ENCODE data around the gene CPT2.
A peak's percentile ranks its signal among the peaks of the same experiment; 100 is the strongest.
"Not testable (repeated sequence)": the region's sequence is repeated elsewhere in the genome, so short reads cannot be mapped to it uniquely, and the experiment has no call there.

The CPT2 gene

GRCh38 chr1:53198241-53198651 is 1.6 kb downstream of the CPT2 start:
- Histone ChIP-seq H3K9me3 (no peaks in the 10 kb centered on the region), H3K27ac (peak overlapping the region; percentile 97), H3K36me3 (peaks cover 28% of the 10 kb centered on the region), H3K4me1 (ENCODE audit: control insufficient read depth in 1 of 2, insufficient read depth in 1 of 2, low read depth in 1 of 2, low read length in 1 of 2) (peaks cover 21% of the 10 kb centered on the region in 2 experiments), H3K27me3 (no peaks in the 10 kb centered on the region), H3K4me3 (ENCODE audit: low read depth in 1 of 2, low read length in 1 of 2) (no peak overlapping the region)
- TF ChIP-seq CTCF (IDR thresholded peaks at IDR 0.05), result no peak

DNA sequence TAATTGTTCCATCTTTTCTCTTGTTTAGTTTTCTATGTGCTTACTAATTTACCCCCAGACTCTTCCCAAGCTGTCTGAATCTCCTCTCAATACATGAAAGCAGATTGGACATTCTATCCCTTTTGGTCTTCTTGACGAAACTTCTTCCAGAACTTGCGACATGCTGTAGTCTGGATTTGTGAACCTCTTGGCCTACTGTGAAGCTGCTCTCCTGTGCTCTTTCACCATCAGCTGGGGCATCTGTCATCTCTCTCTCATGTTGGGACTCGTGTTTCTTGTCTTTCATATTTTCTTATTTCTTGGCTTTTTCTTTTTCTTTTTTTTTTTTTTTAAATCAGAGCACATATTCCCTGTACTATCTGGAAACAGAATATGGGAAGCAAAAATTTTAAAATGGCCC is 6.8 kb downstream of the CPT2 start:
- no peak overlapping the region for H3K4me3 ChIP-seq (ENCODE audit: low read depth in 1 of 2, low read length in 1 of 2)
- H3K27me3 ChIP-seq, result no peaks in the 10 kb centered on the region
- H3K4me1 ChIP-seq (ENCODE audit: control insufficient read depth in 1 of 2, insufficient read depth in 1 of 2, low read depth in 1 of 2, low read length in 1 of 2), result peaks cover 0 to under 1% of the 10 kb centered on the region in 2 experiments
- H3K36me3 ChIP-seq, result peaks cover 61% of the 10 kb centered on the region
- H3K27ac ChIP-seq, result no peak overlapping the region
- H3K9me3 ChIP-seq, result no peaks in the 10 kb centered on the region
- no peak for TF ChIP-seq CTCF (IDR thresholded peaks at IDR 0.05)

GRCh38 chr1:53205496-53205895 is 8.9 kb downstream of the CPT2 start:
- H3K27ac ChIP-seq; H3K4me3 ChIP-seq (ENCODE audit: low read depth in 1 of 2, low read length in 1 of 2); H3K9me3 ChIP-seq; H3K4me1 ChIP-seq (ENCODE audit: control insufficient read depth in 1 of 2, insufficient read depth in 1 of 2, low read depth in 1 of 2, low read length in 1 of 2); H3K27me3 ChIP-seq: not testable (repeated sequence)
- H3K36me3 ChIP-seq, result peaks cover 81% of the 10 kb centered on the region

DNA sequence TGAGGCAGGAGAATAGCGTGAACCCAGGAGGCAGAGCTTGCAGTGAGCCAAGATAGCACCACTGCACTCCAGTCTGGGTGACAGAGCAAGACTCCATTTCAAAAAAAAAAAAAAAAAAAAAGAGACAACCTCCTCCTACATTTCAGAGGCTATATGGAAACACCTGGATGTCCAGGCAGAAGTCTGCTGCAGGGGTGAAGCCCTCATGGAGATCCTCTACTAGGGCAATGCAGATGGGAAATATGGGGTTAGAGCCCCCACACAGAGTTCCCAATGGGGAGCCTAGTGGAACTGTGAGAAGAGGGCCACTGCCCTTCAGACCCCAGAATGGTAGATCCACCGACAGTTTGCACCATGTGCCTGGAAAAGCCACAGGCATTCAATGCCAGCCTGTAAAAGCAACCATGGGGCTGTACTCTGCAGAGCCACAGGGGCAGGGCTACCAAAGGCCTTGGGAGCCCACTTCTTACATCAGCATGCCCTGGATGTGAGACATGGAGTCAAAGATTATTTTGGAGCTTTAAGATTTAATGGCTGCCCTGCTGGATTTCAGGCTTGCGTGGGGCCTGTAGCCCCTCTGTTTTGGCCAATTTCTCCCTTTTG is 9.6 kb downstream of the CPT2 start:
- H3K27ac ChIP-seq; H3K27me3 ChIP-seq; H3K4me3 ChIP-seq (ENCODE audit: low read depth in 1 of 2, low read length in 1 of 2); H3K9me3 ChIP-seq; H3K4me1 ChIP-seq (ENCODE audit: control insufficient read depth in 1 of 2, insufficient read depth in 1 of 2, low read depth in 1 of 2, low read length in 1 of 2): not testable (repeated sequence)
- peaks cover 81% of the 10 kb centered on the region for H3K36me3 ChIP-seq

- TF ChIP-seq CTCF (IDR thresholded peaks at IDR 0.05), result no peak
- H3K36me3 ChIP-seq, result peaks cover 76% of the 10 kb centered on the region
- H3K4me3 ChIP-seq (ENCODE audit: low read depth in 1 of 2, low read length in 1 of 2), result no peak overlapping the region
- no peaks in the 10 kb centered on the region for H3K9me3 ChIP-seq
- H3K27me3 ChIP-seq, result no peaks in the 10 kb centered on the region
- no peaks in the 10 kb centered on the region for H3K4me1 ChIP-seq (ENCODE audit: control insufficient read depth in 1 of 2, insufficient read depth in 1 of 2, low read depth in 1 of 2, low read length in 1 of 2)
- H3K27ac ChIP-seq, result no peak overlapping the region
Measured at GRCh38 chr1:53206735-53207379, 10.2 kb downstream of the CPT2 start.

- no peak overlapping the region for H3K4me3 ChIP-seq (ENCODE audit: low read depth in 1 of 2, low read length in 1 of 2)
- H3K9me3 ChIP-seq, result no peaks in the 10 kb centered on the region
- no peaks in the 10 kb centered on the region for H3K27me3 ChIP-seq
- H3K4me1 ChIP-seq (ENCODE audit: control insufficient read depth in 1 of 2, insufficient read depth in 1 of 2, low read depth in 1 of 2, low read length in 1 of 2), result no peaks in the 10 kb centered on the region
- peaks cover 74% of the 10 kb centered on the region for H3K36me3 ChIP-seq
- no peak overlapping the region for H3K27ac ChIP-seq
- TF ChIP-seq CTCF (IDR thresholded peaks at IDR 0.05), result no peak
Measured at GRCh38 chr1:53207726-53208125, 11.1 kb downstream of the CPT2 start.
